ENCODE measurements around the gene LARGE1.

Gene LARGE1

DNA sequence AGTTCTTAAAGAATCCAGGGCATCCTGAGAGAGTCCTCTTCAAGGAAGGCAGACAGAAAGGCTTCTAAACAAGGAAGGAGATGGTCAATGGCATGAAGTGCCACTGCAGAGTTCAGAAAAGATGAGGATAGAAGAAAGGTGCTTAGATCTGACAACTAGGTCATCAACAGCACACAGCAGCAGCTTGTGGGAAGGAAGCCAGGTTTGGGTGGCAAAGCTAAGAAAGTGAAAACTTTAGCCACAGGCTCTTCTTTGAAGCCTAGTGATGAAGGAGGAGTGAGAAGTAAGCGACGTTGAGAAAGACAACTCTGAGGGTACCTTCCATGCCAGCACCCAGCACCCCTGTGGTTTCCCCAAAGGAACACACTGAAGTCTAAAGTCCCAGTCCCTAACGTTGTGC lies 92.0 kb downstream of the LARGE1 start:
- no peaks in the 10 kb centered on the region for H3K9me3 ChIP-seq (ENCODE audit: control insufficient read depth in 2 of 2, low read length in 2 of 2)
- no peak overlapping the region for H3K9ac ChIP-seq (ENCODE audit: low read length in 2 of 2)
- no peaks in the 10 kb centered on the region for H3K36me3 ChIP-seq (ENCODE audit: control insufficient read depth in 2 of 2, insufficient read depth in 2 of 2, low read length in 2 of 2)
- H3K4me1 ChIP-seq (ENCODE audit: control insufficient read depth, insufficient read depth, low read length) = peaks cover 16% of the 10 kb centered on the region
- H3K4me3 ChIP-seq (ENCODE audit: low read length in 2 of 2) = no peak overlapping the region
- no peak overlapping the region for H3K27ac ChIP-seq (ENCODE audit: low read length)
- H3K27me3 ChIP-seq (ENCODE audit: control insufficient read depth in 1 of 2, insufficient read depth in 2 of 2, low read length in 2 of 2) = no peaks in the 10 kb centered on the region

- no peak overlapping the region for H3K4me3 ChIP-seq (ENCODE audit: low read length in 2 of 2)
- no peaks in the 10 kb centered on the region for H3K36me3 ChIP-seq (ENCODE audit: control insufficient read depth in 2 of 2, insufficient read depth in 2 of 2, low read length in 2 of 2)
- H3K27ac ChIP-seq (ENCODE audit: low read length) = no peak overlapping the region
- H3K9ac ChIP-seq (ENCODE audit: low read length in 2 of 2) = no peak overlapping the region
- peaks cover 11% of the 10 kb centered on the region for H3K4me1 ChIP-seq (ENCODE audit: control insufficient read depth, insufficient read depth, low read length)
- H3K27me3 ChIP-seq (ENCODE audit: control insufficient read depth in 1 of 2, insufficient read depth in 2 of 2, low read length in 2 of 2) = no peaks in the 10 kb centered on the region
- no peaks in the 10 kb centered on the region for H3K9me3 ChIP-seq (ENCODE audit: control insufficient read depth in 2 of 2, low read length in 2 of 2)
Observed at GRCh38 chr22:33825761-33826160, 94.5 kb downstream of the LARGE1 start.

DNA sequence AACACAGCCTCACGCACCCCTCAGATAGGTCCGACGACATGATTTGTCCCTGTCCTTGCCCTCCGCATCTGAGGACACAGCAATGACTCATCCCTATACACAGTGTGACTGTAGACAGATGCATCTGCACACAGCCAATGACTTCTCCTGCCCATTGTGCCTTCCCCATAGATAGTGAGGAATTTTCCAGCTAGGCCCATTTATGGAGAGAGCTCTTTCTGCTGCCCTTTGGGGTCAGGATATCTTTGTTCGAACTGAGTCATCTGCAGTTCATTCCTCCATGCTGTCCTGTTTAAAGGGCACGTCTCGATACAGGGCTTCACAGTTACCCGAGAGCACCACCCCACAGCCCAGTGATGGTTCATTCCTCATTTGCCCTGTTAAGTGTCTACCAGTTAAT lies 96.7 kb downstream of the LARGE1 start:
- no peak overlapping the region for H3K27ac ChIP-seq (ENCODE audit: low read length)
- no peaks in the 10 kb centered on the region for H3K27me3 ChIP-seq (ENCODE audit: control insufficient read depth in 1 of 2, insufficient read depth in 2 of 2, low read length in 2 of 2)
- no peaks in the 10 kb centered on the region for H3K9me3 ChIP-seq (ENCODE audit: control insufficient read depth in 2 of 2, low read length in 2 of 2)
- H3K4me3 ChIP-seq (ENCODE audit: low read length in 2 of 2) = no peak overlapping the region
- H3K4me1 ChIP-seq (ENCODE audit: control insufficient read depth, insufficient read depth, low read length) = peaks cover 11% of the 10 kb centered on the region
- H3K9ac ChIP-seq (ENCODE audit: low read length in 2 of 2) = no peak overlapping the region
- no peaks in the 10 kb centered on the region for H3K36me3 ChIP-seq (ENCODE audit: control insufficient read depth in 2 of 2, insufficient read depth in 2 of 2, low read length in 2 of 2)

- Histone ChIP-seq H3K4me1 (ENCODE audit: control insufficient read depth, insufficient read depth, low read length) (peaks cover 11% of the 10 kb centered on the region), H3K9ac (ENCODE audit: low read length in 2 of 2) (no peak overlapping the region), H3K9me3 (ENCODE audit: control insufficient read depth in 2 of 2, low read length in 2 of 2) (no peaks in the 10 kb centered on the region), H3K36me3 (ENCODE audit: control insufficient read depth in 2 of 2, insufficient read depth in 2 of 2, low read length in 2 of 2) (no peaks in the 10 kb centered on the region), H3K27ac (ENCODE audit: low read length) (no peak overlapping the region), H3K4me3 (ENCODE audit: low read length in 2 of 2) (no peak overlapping the region), H3K27me3 (ENCODE audit: control insufficient read depth in 1 of 2, insufficient read depth in 2 of 2, low read length in 2 of 2) (no peaks in the 10 kb centered on the region)
Observed at GRCh38 chr22:33821290-33821689, 99.0 kb downstream of the LARGE1 start.

DNA sequence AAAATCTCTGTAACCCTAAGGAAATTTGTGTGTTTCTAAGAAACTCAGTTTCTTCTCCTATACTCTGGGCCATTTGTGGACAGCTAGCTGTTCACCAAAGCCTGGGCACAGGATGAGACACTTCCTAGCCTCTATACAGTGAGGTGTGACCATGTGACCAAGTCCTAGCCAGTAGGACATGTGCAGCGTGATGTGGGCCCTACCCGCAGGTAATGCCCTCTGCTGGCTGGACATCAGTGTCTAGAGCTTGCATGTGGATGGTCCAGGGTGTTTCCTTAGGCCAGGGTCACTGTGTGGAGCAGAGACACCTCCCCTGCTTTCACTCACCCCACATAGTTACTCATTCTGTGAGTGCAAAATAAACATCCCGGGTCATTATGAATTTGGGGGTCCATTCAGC lies 100.5 kb downstream of the LARGE1 start:
- Histone ChIP-seq H3K9ac (ENCODE audit: low read length in 2 of 2) (no peak overlapping the region), H3K27me3 (ENCODE audit: control insufficient read depth in 1 of 2, insufficient read depth in 2 of 2, low read length in 2 of 2) (no peaks in the 10 kb centered on the region), H3K4me1 (ENCODE audit: control insufficient read depth, insufficient read depth, low read length) (peaks cover 9% of the 10 kb centered on the region), H3K4me3 (ENCODE audit: low read length in 2 of 2) (no peak overlapping the region), H3K27ac (ENCODE audit: low read length) (no peak overlapping the region), H3K36me3 (ENCODE audit: control insufficient read depth in 2 of 2, insufficient read depth in 2 of 2, low read length in 2 of 2) (no peaks in the 10 kb centered on the region), H3K9me3 (ENCODE audit: control insufficient read depth in 2 of 2, low read length in 2 of 2) (no peaks in the 10 kb centered on the region)

DNA sequence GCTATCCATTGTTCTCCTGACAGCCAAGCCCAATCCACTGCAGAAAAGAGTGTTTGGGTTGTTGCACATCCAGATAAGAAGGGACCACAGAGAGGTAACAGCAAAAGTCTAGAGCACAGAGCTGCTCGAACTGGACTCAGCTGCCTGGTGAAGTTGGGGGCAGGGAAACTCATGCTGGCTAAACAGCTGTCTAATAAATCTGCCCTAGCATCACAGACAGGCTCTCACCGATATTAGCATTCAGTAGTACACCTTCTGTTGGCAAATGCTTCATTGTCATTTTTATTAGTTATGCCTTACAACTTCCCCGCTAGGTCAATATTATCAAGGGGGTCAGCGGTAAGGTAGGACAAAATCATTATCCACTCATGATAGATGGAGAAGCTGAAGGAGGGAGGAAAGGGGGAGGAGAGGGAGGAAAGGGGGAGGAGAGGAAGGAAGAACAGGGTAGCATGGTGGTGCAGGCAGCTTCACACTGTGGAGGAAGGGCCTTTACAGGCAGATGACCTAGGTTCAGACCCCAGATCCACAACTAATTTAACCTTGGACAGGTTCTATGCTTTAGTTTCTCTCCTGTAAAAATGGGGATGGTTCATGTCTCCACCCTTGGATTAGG lies 102.7 kb downstream of the LARGE1 start:
- no peak overlapping the region for H3K27ac ChIP-seq (ENCODE audit: low read length)
- H3K4me1 ChIP-seq (ENCODE audit: control insufficient read depth, insufficient read depth, low read length) = peaks cover 7% of the 10 kb centered on the region
- no peaks in the 10 kb centered on the region for H3K36me3 ChIP-seq (ENCODE audit: control insufficient read depth in 2 of 2, insufficient read depth in 2 of 2, low read length in 2 of 2)
- H3K4me3 ChIP-seq (ENCODE audit: low read length in 2 of 2) = no peak overlapping the region
- H3K9me3 ChIP-seq (ENCODE audit: control insufficient read depth in 2 of 2, low read length in 2 of 2) = no peaks in the 10 kb centered on the region
- H3K9ac ChIP-seq (ENCODE audit: low read length in 2 of 2) = no peak overlapping the region
- no peaks in the 10 kb centered on the region for H3K27me3 ChIP-seq (ENCODE audit: control insufficient read depth in 1 of 2, insufficient read depth in 2 of 2, low read length in 2 of 2)

DNA sequence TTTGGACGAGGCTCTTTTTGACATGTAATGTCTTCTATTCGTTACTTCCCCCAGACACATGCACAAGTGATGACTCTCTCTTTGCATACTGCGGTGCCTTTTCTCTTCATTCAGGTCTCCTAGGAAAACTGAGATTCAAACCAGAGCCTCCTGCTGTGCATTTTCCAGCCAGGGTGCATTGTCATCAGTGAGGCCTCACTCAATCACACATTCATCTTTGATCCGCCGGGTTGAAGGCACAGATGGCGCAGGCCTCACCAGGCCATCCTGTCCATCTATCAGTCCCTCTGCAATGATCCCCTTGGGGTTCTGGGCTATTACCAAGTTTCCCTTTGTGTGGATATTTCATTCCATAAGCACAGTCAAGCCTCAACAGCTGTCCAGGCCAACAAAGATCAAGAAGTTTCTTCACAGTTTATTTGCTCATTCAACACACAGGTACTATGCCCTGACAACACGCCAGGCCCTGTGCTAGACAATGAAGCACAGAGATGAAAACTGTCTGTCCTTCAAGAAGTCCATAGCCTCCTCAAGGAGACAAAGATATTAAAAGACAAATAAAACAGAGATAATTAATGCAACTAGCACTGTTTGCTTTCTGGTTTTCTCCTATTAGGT lies 107.8 kb downstream of the LARGE1 start:
- Histone ChIP-seq H3K9me3 (ENCODE audit: control insufficient read depth in 2 of 2, low read length in 2 of 2) (no peaks in the 10 kb centered on the region), H3K27ac (ENCODE audit: low read length) (peak overlapping the region; percentile 1), H3K36me3 (ENCODE audit: control insufficient read depth in 2 of 2, insufficient read depth in 2 of 2, low read length in 2 of 2) (no peaks in the 10 kb centered on the region), H3K4me1 (ENCODE audit: control insufficient read depth, insufficient read depth, low read length) (peaks cover 18% of the 10 kb centered on the region), H3K4me3 (ENCODE audit: low read length in 2 of 2) (no peak overlapping the region), H3K27me3 (ENCODE audit: control insufficient read depth in 1 of 2, insufficient read depth in 2 of 2, low read length in 2 of 2) (no peaks in the 10 kb centered on the region), H3K9ac (ENCODE audit: low read length in 2 of 2) (no peak overlapping the region)

- no peak overlapping the region for H3K9ac ChIP-seq (ENCODE audit: low read length in 2 of 2)
- no peaks in the 10 kb centered on the region for H3K36me3 ChIP-seq (ENCODE audit: control insufficient read depth in 2 of 2, insufficient read depth in 2 of 2, low read length in 2 of 2)
- H3K9me3 ChIP-seq (ENCODE audit: control insufficient read depth in 2 of 2, low read length in 2 of 2) = no peaks in the 10 kb centered on the region
- no peak overlapping the region for H3K4me3 ChIP-seq (ENCODE audit: low read length in 2 of 2)
- no peaks in the 10 kb centered on the region for H3K27me3 ChIP-seq (ENCODE audit: control insufficient read depth in 1 of 2, insufficient read depth in 2 of 2, low read length in 2 of 2)
- peak overlapping the region; percentile 60 for H3K27ac ChIP-seq (ENCODE audit: low read length)
- H3K4me1 ChIP-seq (ENCODE audit: control insufficient read depth, insufficient read depth, low read length) = peaks cover 18% of the 10 kb centered on the region
Observed at GRCh38 chr22:33811686-33812085, 108.6 kb downstream of the LARGE1 start.

DNA sequence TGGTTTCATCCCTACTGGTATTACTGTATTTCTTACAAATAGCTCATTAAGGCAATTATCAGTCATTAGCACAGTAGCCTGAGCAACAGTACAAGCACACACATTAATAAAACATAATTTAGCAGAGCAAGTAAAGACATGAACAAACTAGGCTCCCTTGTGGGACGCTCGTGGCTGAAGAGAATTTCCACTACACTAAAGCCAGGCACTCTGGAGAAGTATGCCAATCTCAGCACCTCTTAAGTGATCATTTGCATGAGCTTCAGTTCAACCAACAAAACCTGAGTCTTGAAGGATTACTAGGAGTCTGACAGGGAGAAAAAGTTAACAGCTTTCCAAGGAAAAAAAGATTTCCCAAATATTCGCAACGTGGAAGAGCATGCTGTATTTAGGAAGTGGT lies 109.1 kb downstream of the LARGE1 start:
- peaks cover 21% of the 10 kb centered on the region for H3K4me1 ChIP-seq (ENCODE audit: control insufficient read depth, insufficient read depth, low read length)
- no peak overlapping the region for H3K9ac ChIP-seq (ENCODE audit: low read length in 2 of 2)
- no peaks in the 10 kb centered on the region for H3K9me3 ChIP-seq (ENCODE audit: control insufficient read depth in 2 of 2, low read length in 2 of 2)
- peak overlapping the region; percentile 60 for H3K27ac ChIP-seq (ENCODE audit: low read length)
- H3K36me3 ChIP-seq (ENCODE audit: control insufficient read depth in 2 of 2, insufficient read depth in 2 of 2, low read length in 2 of 2) = no peaks in the 10 kb centered on the region
- H3K27me3 ChIP-seq (ENCODE audit: control insufficient read depth in 1 of 2, insufficient read depth in 2 of 2, low read length in 2 of 2) = no peaks in the 10 kb centered on the region
- no peak overlapping the region for H3K4me3 ChIP-seq (ENCODE audit: low read length in 2 of 2)

GRCh38 chr22:33807470-33807869 lies 112.8 kb downstream of the LARGE1 start:
- peaks cover 44% of the 10 kb centered on the region for H3K4me1 ChIP-seq (ENCODE audit: control insufficient read depth, insufficient read depth, low read length)

DNA sequence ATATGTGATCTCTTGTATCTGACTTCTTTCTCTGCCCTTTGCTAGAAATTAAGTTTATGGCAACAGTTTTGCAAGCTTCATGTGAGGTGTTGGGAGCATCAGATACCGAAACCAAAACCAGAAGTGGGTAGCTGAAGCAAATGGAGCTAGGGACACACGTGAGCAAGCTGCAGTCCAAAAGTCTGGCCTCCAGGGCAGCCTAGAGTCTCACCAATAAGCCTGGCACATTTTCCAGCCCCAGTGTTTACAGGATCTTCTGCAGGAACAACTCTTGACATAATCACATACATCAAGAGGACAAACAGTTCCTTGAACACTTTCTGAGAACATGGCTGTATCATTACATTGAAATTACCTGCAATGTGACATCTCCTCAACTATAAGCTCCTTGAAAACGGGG lies 114.1 kb downstream of the LARGE1 start:
- Histone ChIP-seq H3K4me1 (ENCODE audit: control insufficient read depth, insufficient read depth, low read length) (peaks cover 35% of the 10 kb centered on the region), H3K27me3 (ENCODE audit: control insufficient read depth in 1 of 2, insufficient read depth in 2 of 2, low read length in 2 of 2) (no peaks in the 10 kb centered on the region), H3K27ac (ENCODE audit: low read length) (no peak overlapping the region)

More at GRCh38 chr22:33807470-33807869, 112.8 kb downstream of the LARGE1 start:
- H3K27me3 ChIP-seq (ENCODE audit: control insufficient read depth in 1 of 2, insufficient read depth in 2 of 2, low read length in 2 of 2) = no peaks in the 10 kb centered on the region
- H3K36me3 ChIP-seq (ENCODE audit: control insufficient read depth in 2 of 2, insufficient read depth in 2 of 2, low read length in 2 of 2) = no peaks in the 10 kb centered on the region
- H3K27ac ChIP-seq (ENCODE audit: low read length) = no peak overlapping the region
- H3K9ac ChIP-seq (ENCODE audit: low read length in 2 of 2) = no peak overlapping the region
- no peaks in the 10 kb centered on the region for H3K9me3 ChIP-seq (ENCODE audit: control insufficient read depth in 2 of 2, low read length in 2 of 2)
- no peak overlapping the region for H3K4me3 ChIP-seq (ENCODE audit: low read length in 2 of 2)

More for the DNA sequence above, 114.1 kb downstream of the LARGE1 start:
- H3K36me3 ChIP-seq (ENCODE audit: control insufficient read depth in 2 of 2, insufficient read depth in 2 of 2, low read length in 2 of 2) = no peaks in the 10 kb centered on the region
- H3K9ac ChIP-seq (ENCODE audit: low read length in 2 of 2) = no peak overlapping the region
- H3K4me3 ChIP-seq (ENCODE audit: low read length in 2 of 2) = peak overlapping the region; percentile 26 to 35
- H3K9me3 ChIP-seq (ENCODE audit: control insufficient read depth in 2 of 2, low read length in 2 of 2) = no peaks in the 10 kb centered on the region

Data from stomach smooth muscle (tissue), 2 donors.